ENCODE data around the gene TAL1.
"Not testable (repeated sequence)": the region's sequence is repeated elsewhere in the genome, so short reads cannot be mapped to it uniquely, and the experiment has no call there.

Gene TAL1

DNA sequence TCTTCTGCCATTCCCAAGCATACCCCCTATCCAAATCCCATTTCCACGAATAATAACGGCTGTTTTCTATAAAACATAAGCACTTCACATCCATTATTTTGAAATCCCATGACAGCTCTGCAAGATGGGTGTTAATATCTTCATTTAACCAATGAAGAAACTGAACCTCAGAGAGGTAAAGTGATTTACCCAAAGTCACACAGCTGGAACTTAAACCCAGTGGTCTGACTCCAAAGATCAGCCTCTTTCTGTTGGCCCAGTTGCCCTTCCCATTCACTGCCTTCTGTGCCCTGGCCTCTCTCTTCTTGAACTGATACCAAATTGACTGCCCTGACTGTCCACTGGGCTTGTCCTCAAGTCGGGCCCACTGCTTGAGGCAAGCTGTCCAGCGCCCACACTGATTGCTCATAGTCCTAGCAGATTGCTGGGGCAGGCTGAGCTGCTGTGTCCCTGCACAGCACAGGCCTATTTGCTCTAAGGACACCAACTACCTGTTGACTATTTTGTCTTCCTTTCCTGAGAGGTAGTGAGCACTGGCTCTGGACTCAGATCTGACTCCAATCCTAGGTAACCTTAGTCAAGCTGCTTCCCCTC is 19.3 kb downstream of the TAL1 start:
- no peak for DNase-seq (ENCODE audit: low spot score)

DNA sequence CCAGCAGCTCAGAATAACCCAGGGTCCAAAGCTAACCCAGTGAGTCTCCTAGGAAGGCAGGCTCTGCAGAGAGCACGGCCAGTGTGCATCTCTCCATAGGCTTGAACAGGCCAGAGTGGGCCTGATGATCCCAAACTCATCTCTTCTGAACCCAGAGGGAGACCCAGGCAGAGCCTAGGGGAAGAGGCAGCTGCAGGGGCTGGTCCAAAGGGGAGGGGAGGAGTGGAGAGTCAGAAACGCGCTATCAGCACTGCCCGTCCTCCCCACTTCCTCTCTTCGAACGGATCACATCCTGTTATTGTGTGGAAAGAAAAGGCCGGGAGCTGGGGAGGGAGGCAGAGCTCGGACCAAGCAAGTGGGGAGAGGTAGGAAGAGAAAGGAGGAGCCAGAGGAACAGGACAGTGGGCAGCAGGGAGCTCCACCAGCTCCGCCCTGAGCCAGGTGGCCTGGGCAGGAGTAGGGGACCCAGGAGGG is 20.2 kb downstream of the TAL1 start:
- DNase-seq (ENCODE audit: low spot score) = peak; percentile 73

DNA sequence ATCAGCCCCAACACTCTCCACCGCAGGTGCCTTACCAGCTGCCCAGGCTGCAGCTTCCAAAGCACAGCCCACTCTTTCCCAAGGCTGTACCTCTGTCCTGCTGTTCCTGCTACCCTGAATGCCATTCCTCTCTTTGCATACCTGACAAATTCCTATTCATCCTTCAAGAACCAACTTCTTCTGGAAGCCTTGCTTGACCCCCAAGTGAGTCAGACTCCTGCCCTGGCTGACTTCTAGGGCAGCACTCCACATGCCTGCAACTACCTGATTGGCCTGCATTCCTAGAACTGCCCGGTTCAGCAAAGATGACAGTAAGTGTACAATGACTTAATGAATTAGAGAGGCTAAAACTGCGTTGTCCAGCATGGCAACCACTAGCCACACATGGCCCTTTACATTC is 21.4 kb downstream of the TAL1 start:
- no peak for DNase-seq (ENCODE audit: low spot score)

DNA sequence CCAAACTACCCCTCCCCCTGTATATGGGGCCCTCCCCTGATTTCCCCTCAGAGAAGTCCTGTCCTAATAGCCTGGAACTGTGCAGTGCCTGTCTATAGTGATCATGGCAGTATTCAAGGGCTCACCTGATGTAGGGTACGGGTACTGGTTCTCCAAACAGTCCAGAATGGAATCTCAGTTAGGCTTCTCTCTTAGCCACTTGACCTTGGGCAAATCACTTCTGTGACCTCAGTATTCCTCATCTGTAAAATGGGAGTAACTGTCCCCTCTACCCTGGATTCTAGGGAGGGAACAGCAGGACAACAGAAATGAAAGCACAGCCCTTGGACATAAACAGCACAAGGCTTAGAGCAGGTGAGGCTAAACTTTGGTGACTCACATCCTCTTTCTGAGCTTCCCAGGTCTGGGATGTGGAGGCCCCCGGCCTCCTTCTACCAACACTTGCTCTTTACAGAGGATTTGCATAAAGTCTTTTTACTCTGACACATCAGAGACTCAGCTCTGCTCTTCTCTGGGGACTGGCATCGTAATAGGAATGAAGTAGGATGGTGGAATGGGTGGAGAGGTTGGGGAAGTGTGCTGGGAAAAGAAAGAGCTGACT is 22.2 kb downstream of the TAL1 start:
- no peak for DNase-seq (ENCODE audit: low spot score)

DNA sequence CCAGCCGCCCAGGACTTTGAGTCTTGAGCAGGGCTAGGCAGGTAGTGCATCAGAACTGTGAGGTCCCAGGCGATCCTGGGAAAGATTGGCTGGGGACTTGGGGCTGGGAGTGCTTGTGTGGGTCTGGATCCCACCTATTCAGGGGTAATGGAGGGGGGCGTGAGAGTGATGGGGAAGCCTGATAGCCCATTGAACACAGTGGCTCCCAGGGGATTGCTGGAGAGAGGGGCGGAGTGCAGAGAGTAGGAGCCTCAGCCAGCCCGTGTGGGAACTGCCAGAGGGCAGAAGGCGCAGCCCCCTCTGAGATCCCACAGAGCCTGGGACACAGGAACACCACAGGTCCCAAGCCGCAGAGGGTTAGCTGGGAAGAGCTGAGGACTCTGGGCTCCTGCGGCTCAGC is 22.9 kb downstream of the TAL1 start:
- DNase-seq (ENCODE audit: low spot score) = no peak

DNA sequence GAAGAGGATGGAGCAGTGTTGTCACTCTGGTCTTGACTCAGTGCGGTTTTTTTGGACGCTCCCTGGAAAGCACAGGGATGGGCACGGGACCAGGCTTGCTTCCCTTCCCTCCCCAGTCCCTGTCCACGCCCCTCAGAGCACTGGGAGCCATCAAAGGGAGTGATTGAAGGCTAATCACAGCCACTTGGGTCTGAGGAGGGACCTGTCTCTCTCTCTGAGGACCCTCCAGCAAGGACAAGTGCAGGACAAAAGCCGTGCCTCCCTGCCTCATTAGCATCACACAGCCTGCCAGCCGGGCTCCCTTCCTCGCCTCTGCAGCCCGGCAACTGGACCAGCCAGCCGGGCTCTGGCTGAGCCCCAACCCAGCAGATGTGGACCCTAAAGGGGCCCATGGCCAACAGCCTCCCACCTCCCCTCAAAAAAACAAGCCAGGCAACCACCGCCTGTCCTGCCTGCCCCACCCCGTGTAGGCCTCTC is 23.6 kb downstream of the TAL1 start:
- no peak for DNase-seq (ENCODE audit: low spot score)

DNA sequence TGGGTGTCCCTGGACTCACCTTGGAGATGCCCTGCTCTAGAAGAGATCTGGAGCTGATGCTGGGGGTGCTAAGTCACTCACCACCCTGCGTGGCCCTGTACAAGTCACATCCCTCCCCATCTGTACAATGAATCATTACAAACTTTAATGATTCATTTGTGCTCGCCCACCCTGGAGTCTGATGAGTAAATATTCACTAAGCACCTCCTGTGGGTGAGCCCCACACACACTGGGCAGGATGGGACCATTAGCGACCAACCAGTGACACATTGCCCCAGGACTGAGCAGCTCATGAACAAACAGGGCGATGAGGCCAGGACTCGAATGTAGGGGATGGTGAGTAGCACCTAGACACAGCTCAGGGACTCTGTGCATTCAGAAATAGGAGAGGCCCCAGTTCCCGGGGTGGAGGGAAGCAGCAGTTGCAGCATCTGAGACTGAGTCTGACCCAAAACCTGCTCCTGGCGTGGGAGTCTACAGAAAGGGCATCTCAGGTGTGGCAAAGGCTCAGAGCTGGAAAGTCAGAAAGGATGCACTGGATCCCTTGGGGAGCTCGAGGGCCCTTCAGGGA is 24.1 kb downstream of the TAL1 start:
- DNase-seq (ENCODE audit: low spot score) = no peak

DNA sequence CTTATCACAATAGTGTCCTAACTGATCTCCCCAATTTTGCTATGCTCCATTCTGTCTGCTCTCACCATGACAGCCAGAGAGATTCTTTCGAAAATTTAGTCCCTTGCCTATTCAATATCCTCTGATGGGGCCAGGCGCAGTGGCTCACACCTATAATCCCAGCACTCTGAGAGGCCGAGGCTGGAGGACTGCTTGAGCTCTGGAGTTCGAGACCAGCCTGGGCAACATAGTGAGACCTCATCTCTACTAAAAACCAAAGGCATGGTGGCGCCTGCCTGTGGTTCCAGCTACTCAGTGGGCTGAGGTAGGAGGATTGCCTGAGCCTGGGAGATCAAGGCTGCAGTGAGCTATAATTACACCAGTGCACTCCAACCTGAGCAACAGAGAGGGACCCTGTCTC is 26.1 kb downstream of the TAL1 start:
- no peak for DNase-seq (ENCODE audit: low spot score)

DNA sequence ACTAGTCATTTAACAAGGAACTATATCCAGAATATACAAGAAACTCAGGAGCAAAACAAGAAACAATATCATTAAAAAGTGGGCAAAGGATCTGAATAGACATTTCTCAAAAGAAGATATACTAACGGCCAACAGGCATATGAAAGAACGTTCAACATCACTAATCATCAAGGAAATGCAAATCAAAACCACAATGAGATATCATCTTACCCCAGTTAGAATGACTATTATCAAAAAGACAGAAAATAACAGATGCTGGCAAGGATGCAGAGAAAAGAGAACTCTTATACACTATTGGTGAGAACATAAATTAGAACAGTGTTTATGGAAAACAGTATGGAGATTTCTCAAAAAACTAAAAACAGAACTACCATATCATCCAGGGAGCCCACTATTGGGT is 28.5 kb downstream of the TAL1 start:
- DNase-seq (ENCODE audit: low spot score) = not testable (repeated sequence)

DNA sequence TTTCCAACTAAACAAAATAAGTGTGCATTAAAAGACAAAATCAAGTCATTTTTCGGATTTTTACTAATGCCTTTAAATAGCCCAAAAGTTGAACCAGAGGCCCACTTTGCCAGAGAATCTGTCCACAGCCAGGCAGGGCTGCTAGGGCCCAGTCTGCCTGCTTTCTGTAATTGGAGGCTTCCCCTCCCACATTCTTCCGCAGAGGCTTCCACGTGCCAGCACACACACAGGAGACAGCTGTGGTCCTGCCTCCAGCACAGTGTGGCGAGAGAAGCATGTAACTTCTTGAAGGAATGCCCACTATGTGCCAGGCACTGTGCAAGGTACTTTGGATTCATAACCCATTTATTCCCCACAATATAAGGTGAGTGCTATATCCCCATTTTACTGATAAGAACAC is 30.8 kb downstream of the TAL1 start:
- no peak for DNase-seq (ENCODE audit: low spot score)

DNA sequence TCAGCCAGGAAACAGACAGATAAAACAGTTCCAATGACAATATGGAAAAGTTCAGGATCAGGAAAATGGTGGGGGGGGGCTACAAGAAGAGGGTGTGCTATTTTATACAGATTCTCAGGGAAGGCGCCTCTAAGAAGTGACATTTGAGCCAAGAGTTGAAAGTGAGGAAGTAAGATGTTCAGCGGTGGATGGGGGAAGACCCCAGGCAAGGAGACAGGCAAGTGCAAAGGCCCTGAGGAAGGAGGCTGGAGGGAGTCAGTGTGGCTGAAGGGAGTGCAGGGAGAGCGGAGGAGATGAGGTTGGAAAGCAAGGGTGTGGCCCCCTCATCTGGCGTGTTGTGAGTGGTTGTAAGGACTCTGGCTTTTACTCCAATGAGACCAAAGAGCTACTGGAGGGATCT is 33.8 kb downstream of the TAL1 start:
- no peak for DNase-seq (ENCODE audit: low spot score)

DNA sequence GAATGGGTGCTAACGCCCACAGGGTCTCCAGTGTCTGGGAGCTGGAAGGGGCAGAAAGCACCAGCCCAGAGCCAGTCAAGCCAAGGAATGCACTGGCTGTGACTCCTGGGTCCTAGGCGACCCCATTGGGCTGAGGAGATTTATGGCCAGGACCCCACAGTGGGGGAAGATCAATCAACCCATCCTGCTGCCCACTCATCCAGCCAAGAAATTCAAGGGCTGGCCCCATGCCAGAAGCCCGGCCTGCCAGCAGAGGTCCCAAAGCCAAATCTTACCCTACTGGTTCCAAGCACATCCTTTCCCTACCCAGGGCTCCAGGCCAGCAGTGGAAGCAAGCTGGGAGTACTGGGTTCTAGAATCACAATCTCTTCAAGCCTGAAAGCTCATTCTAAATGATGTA is 35.4 kb downstream of the TAL1 start:
- DNase-seq (ENCODE audit: low spot score) = no peak

DNA sequence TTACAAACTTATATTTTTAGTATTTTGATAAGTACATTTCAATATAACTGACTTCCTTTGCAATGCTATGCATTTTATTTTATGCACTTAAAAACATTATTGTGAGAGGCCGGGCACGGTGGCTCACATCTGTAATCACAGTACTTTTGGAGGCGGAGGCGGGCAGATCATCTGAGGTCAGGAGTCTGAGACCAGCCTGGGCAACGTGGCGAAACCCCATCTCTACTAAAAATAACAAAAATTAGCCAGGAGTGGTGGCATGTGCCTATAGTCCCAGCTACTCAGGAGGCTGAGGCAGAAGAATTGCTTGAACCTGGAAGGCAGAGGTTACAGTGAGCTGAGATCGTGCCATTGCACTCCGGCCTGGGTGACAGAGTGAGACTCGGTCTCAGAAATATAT is 36.0 kb downstream of the TAL1 start:
- not testable (repeated sequence) for DNase-seq (ENCODE audit: low spot score)

DNA sequence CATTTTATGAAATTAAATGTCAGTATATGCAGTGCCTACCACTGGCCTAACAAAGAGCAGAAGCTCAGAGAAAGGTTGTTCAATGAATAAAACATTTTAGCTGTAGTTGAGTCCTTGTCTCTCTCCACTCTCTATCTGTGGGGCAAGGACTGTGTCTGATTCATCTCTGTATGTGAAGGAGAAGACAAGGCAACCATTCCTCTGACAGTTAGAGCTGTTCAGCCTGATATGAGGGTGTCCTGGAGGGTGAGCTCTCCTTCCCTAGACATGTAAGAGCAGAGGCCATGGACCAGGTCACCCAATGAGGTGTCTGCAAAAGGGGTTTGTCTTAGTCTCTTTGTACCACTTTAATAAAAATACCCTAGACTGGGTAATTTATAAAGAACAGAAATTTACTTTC is 37.7 kb downstream of the TAL1 start:
- no peak for DNase-seq (ENCODE audit: low spot score)

DNA sequence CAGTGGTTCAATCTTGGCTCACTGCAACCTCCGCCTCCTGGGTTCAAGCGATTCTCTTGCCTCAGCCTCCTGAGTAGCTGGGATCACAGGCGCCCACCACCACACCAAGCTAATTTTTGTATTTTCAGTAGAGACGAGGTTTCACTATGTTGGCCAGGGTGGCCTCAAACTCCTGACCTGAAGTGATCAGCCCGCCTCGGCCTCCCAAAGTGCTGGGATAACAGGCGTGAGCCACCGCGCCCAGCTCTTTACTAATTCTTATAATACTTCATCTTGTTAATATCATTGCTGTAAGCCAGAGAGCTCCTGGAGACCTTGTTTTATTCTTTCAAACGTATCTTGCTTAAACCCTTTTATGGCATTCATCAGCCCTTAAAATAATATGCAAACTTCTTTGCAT is 38.5 kb downstream of the TAL1 start:
- DNase-seq (ENCODE audit: low spot score) = not testable (repeated sequence)

DNA sequence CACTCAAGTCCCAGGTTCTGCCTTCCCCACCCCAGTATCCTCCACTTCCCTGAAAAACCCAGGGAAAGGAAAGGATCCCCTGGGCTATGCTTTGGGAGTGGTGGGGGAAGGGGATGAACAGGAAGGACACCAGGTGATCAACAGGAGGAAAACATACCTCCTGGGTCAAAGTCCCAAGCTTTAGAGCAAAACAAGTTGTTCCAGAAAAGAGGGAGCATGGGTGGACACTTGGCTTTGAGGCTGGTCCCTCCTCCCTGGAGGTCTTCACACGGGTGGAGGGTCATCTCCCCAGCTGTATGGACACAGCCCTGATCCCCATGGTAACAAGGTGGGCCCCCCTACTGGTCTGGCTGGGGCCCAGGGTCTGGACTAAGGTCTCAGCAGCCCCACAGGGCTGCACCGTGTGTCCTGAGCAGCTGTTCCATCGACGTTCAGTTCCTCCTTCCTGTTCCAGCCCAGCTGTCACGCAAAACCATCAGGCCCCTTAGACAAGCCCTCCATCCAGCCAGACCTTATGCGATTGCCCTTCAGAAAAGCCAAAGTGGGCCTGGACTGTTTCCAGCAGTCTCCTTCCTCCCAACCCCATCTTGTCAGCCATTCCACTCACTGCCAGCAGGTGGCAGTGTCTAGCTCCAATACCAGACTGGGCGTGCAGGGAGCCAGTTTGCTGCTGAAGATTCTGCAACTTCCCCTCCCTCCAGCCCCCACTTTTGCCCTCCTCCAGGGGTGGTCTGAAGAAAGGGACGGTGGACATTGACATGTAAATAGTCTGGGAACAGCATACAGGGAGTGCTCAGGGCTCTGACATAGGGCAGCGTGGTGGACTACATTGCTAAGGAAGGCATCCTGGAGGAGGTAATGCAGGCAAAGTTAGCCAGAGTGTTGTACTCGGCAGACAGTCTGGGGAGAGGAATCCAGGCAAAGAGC is 39.3 kb downstream of the TAL1 start:
- peak; percentile 81 for DNase-seq (ENCODE audit: low spot score)

DNA sequence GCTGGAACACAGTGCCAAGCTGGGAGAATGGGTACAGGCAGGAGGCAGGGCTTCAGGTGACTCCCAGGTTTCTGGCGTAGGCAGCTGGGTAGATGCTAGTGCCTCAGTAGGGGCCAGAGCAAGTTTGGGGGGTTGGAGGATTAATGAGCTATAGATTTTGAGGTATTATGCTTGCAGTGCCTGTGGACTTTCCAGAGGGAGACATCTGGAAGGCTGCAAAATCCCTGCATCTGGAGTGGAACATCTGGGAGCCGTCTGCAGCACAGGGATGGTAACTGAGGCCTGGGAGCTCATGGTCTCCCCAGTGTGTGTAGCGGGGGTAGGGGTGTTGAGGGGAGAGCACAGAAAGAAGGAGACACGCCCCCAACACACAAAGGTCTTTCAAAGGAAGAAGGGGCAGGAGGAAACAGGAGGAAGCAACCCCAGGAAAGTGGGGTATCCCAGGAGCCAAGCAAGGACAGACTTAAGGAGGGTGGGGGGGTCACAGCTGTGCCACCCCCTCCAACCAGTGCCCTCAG is 40.0 kb downstream of the TAL1 start:
- no peak for DNase-seq (ENCODE audit: low spot score)

DNA sequence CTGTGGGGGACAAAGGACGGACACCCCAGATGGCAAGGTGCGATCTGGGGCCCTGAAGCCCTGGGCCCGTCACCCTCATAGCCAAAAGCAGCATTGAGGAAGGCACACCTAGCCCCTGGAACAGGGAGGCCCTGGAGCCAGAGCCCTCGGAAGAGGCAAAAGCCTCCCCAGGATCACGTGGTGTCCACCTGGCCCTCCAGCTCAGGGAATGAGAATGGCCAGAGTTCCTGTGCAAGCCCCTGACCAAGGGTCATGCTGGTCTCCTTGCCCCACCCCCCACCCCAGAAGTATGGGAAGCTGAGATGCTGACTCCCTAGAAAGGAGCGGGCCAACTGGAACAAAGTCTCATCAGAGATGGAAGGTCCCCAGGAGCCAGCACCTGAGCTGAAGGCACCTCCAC is 41.2 kb downstream of the TAL1 start:
- no peak for DNase-seq (ENCODE audit: low spot score)

DNA sequence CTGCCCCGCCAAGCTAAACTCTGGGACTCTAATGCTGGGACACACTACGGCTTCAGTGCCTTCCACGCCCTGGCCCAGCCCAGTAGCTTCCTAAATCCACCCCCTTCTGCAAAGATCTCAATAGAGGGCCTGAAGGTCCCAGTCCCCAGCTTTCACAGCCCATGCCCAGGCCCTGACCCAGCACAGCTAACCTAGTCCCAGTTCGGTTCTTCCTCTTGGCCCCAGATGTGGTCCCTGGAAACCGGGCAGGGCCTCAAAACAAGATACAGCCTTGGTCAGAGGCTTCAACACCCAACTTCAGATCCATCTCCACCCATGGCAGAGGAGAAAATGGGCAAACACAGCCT is 41.5 kb downstream of the TAL1 start:
- no peak for DNase-seq (ENCODE audit: low spot score)

DNA sequence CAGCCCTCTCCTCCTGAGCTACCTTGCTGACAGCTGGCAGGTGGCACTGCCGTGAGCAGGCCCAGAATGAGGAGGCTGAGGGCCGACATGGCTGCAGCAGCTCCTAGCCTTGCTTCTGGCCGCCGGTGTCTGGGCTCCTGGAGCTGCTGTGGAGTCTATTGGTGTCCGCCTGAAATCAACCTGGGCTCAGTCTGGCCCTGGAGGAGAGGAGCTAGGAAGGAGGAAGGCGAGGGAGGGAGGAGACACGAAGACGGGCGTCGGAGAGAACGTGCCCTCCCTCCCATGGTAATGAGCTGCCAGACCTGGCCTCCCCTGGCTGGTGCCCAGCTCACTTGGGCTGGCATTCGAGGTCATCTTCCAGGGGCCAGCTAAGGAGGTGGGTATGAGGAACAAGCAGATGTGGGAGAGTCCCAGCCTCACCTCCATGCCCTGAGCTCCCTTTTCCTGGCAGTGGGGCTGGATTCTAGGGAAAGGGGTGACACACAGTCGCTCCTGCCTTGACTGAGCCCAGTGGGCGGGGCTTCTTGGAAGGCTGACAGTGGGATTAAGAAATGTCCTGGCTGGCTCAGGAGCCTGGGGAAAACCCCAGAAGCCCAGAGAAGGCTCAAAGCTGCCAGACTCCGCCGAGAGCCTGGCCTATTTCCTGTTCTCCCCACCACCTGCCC is 42.0 kb downstream of the TAL1 start, which contains the start of gene PDZK1IP1:
Gene PDZK1IP1 (minus strand): TSS at position 193 of the 665 bp plus-strand sequence. CDS start 104 bp downstream, at position 89.
- DNase-seq (ENCODE audit: low spot score) = no peak

All from Ammon's horn (tissue), 1 donor.